HG03066 (cell line): ENCODE data around the gene PLA2G4F.

Experiments
- ATAC-seq: cut with Tn5 transposase; IDR thresholded peaks from one replicate; pipeline ENCODE4 v1.9.1; 2021; ENCODE audit warnings: low read depth; ENCODE audit not compliant: unreplicated experiment

Gene PLA2G4F, protein sequence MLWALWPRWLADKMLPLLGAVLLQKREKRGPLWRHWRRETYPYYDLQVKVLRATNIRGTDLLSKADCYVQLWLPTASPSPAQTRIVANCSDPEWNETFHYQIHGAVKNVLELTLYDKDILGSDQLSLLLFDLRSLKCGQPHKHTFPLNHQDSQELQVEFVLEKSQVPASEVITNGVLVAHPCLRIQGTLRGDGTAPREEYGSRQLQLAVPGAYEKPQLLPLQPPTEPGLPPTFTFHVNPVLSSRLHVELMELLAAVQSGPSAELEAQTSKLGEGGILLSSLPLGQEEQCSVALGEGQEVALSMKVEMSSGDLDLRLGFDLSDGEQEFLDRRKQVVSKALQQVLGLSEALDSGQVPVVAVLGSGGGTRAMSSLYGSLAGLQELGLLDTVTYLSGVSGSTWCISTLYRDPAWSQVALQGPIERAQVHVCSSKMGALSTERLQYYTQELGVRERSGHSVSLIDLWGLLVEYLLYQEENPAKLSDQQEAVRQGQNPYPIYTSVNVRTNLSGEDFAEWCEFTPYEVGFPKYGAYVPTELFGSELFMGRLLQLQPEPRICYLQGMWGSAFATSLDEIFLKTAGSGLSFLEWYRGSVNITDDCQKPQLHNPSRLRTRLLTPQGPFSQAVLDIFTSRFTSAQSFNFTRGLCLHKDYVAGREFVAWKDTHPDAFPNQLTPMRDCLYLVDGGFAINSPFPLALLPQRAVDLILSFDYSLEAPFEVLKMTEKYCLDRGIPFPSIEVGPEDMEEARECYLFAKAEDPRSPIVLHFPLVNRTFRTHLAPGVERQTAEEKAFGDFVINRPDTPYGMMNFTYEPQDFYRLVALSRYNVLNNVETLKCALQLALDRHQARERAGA

DNA sequence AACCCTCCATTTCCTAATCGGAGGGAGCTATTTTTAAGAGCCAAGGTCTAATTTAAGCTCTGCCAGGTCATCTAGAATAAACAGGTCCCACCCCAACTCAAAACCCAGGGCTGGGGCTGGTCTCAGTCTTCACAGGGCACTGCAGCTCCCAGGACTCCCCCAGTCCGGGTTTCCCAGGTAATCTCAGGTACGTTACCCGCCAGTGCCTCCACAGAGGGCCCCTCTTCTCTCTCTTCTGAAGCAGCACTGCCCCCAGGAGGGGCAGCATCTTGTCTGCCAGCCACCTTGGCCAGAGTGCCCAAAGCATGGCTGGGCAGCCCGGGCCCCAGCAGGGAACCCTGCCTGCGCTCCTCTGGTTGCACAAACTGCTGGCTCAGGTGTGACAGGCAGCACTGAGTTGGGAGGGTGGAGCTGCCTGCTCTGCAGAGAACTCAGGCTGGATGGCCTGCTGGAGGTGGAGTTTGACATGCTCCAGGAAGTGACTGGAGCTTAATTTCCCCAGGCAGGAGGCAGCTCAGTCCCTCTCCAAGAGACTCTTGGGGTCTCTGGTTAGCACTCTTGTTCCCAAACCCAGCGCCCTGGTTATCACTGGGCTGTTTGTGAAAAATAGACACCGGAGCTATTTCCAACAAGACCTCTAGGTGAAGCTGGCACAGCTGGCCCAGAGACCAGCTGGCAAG lies at the start of gene PLA2G4F:
Gene PLA2G4F, minus strand, starts transcription at position 394 of the 680 bp plus-strand sequence. Its CDS starts 87 bp downstream, at position 307.
- no peak for ATAC-seq

GRCh38 chr15:42203891-42204290 lies 47.5 kb upstream of the PLA2G4F start:
- no peak for ATAC-seq

DNA sequence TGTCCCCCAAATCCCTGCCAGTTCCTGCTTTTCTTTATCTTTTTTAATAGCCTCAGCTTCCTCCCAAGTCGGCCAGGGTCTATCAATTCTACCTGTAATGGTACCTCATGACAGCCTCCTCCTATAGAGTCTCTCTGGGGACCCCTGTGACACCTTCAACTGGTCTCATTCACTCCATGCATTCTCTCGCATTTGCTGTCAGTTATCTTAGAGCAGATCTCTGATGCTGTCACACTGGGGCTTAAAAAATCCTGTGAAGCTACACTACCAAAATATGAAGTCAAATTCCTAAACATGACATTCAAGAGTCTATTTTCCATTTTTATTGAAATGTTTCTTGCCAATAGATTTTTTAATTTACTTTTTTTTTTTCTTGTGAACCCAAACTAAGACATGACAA lies 46.2 kb upstream of the PLA2G4F start:
- ATAC-seq = no peak

DNA sequence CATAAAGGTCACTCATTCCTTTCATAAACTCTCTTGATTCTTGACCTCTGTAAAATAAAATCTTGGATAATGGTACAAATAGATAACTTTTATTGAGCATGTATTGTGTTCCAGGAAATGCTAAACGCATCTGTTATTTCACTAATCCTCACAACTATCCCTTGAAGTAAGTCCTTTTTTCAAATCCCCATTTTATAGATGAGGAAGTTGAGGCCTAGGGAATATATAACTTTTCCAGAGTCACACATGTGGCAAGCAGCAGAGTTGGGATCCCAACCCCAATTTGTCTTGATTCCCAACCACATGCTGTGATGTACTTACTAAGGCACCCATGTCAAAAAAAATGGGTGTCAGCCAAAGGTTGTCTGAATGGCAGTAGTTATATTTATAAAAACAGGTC lies 45.4 kb upstream of the PLA2G4F start:
- ATAC-seq = no peak

GRCh38 chr15:42199126-42199525 lies 42.7 kb upstream of the PLA2G4F start:
- no peak for ATAC-seq

DNA sequence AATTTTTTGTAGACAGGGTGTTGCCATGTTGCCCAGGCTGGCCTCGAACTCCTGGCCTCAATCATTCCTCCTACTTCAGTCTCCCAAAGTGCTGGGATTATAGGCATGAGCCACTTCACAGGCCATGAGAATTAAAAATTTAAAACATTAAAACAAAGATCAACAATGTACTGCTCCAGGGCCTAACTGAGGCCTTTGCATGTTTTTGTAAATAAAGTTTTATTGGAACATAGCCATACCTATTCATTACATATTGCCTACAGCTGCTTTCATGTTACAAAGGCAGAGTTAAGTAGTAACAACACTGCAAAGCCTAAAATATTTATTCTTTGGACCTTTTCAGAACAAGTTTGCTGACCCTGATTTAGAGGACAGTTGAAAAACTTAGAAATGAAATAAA lies 42.1 kb upstream of the PLA2G4F start:
- ATAC-seq = no peak

DNA sequence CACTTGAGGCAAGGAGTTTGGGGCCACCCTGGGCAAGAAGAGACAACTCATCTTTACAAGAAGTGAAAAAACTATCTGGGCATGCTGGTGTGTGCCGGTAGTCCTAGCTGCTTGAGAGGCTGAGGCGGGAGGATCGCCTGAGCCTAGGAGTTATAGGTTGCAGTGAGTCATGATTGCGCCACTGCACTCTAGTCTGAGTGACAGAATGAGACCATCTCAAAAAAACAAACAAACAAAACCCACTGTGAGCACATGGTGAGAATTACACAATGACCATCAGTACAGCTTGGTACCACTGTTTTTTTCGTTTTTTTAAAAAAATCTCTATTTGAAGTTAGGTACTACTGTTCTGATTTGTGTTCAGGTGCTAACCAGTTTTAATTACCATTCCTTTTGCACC lies 38.1 kb upstream of the PLA2G4F start:
- ATAC-seq = no peak

DNA sequence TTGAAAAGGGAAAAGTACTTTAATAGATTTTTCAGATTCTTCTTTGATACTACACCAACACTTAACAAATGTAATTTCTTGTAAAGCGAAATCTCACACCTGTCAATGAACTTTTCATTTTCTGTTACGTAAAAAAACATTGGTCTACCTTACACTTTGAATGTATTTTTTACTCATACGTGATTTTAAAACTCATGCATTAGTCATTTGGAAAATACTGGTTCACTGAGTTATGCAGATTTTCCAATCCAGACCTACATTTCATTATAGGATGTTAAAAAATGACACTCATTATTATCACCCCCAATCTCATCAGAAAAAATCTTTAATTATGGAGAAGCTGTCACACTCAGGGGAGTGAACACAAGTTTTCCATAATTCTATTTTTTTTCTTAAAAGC lies 36.9 kb upstream of the PLA2G4F start:
- no peak for ATAC-seq

GRCh38 chr15:42191610-42192346 lies 35.3 kb upstream of the PLA2G4F start:
- ATAC-seq = no peak

DNA sequence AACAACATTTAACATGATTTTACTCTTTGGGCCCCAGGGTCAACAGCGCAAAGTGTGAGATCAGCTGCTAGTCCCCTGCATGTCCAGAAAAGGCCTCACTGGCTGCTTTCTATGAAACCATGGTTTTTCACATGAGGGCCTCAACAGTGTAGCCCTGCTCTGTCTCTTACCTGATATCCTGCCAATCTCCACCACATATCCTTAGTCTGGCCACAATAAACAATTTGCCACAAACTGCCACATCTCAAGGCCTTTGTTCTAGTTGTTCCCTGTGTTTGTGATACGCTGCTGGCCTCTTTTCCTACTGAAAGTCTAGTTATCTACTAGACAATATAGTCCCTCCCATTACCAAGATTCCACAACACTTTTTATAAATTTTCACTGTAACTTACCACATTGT lies 33.9 kb upstream of the PLA2G4F start:
- no peak for ATAC-seq

- ATAC-seq = no peak
Measured at GRCh38 chr15:42185801-42186200, 29.4 kb upstream of the PLA2G4F start.

GRCh38 chr15:42184736-42185135 lies 28.3 kb upstream of the PLA2G4F start:
- no peak for ATAC-seq

GRCh38 chr15:42184296-42184695 lies 27.9 kb upstream of the PLA2G4F start:
- ATAC-seq = no peak

DNA sequence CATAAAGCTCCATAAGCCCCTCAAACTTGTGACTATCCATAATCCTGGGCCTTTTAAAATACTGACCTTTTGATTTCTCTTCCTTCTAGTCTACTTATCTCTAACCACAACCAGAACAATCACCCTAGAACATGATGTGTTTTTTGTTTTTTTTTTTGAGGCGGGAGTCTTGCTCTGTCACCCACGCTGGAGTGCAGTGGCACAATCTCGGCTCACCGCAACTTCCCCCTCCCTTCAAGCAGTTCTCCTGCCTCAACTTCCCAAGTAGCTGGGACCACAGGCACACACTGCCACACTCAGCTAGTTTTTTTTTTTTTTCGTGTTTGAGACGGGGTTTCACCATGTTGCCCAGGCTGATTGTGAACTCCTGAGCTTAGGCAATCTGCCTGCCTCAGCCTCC lies 26.5 kb upstream of the PLA2G4F start:
- no peak for ATAC-seq

GRCh38 chr15:42182328-42182886 lies 26.0 kb upstream of the PLA2G4F start:
- no peak for ATAC-seq

- no peak for ATAC-seq
Measured at GRCh38 chr15:42178056-42178455, 21.6 kb upstream of the PLA2G4F start.

- ATAC-seq = no peak
Measured at GRCh38 chr15:42175671-42176070, 19.2 kb upstream of the PLA2G4F start.

GRCh38 chr15:42172475-42172874 lies 16.0 kb upstream of the PLA2G4F start:
- no peak for ATAC-seq

DNA sequence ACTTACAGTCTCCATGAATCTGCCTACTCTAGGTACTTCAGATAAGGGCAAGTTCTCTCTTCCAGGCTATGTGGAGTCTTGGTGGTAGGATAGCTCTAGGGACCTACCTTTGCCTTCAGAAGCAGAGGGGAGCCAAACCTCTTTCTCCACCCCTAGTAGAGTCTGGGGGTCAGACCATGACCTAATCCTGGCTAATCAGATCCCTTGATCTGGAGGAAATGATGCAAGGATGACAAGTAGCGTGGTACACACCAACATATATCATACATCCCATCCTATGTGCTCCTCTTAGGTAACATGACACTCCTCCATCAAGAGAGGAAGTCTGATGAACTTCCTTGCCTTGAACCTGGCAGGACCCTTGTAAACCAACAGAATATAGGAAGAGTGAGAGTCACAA lies 15.4 kb upstream of the PLA2G4F start:
- ATAC-seq = no peak

DNA sequence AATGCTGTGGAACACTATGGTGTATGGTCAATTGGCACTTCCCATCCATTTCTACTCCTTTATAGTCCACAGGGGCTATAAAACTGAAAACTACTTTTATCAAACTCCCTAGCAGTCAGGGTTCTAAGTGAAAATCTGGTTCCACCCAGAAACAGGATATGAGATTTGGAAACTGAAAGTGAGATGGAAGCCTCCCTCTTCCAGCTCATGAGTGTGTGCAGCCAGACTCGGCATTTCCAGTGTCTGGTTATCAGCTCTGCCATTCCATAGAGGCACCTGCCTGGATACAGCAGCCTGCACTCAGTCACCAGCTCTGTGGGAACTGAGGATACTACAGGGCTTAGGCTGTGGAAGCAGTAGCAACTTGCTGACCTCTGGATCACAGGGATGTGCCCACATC lies 14.7 kb upstream of the PLA2G4F start:
- ATAC-seq = no peak
